Pulmonary artery endothelial cell (primary cell): ENCODE measurements around the gene CNKSR1. TPM values are rescaled to one million over a fixed set of nuclear protein-coding genes. Genes with fewer than 3 reads are reported as not detected.

ENCODE experiments used
- DNase-seq: peaks from one replicate; pipeline ENCODE4 v3.0.0-alpha.2; 2011; ENCODE audit warnings: low read depth, low spot score
- total RNA-seq: library from RNA; depleted of rRNA; stranded (reverse); fragments of >200 nt; gene quantifications from 2 replicates; pipeline ENCODE4 v1.2.3, GENCODE V29; 2014

The CNKSR1 gene, protein sequence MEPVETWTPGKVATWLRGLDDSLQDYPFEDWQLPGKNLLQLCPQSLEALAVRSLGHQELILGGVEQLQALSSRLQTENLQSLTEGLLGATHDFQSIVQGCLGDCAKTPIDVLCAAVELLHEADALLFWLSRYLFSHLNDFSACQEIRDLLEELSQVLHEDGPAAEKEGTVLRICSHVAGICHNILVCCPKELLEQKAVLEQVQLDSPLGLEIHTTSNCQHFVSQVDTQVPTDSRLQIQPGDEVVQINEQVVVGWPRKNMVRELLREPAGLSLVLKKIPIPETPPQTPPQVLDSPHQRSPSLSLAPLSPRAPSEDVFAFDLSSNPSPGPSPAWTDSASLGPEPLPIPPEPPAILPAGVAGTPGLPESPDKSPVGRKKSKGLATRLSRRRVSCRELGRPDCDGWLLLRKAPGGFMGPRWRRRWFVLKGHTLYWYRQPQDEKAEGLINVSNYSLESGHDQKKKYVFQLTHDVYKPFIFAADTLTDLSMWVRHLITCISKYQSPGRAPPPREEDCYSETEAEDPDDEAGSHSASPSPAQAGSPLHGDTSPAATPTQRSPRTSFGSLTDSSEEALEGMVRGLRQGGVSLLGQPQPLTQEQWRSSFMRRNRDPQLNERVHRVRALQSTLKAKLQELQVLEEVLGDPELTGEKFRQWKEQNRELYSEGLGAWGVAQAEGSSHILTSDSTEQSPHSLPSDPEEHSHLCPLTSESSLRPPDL
- not detected in 2 replicates for total RNA-seq

DNA sequence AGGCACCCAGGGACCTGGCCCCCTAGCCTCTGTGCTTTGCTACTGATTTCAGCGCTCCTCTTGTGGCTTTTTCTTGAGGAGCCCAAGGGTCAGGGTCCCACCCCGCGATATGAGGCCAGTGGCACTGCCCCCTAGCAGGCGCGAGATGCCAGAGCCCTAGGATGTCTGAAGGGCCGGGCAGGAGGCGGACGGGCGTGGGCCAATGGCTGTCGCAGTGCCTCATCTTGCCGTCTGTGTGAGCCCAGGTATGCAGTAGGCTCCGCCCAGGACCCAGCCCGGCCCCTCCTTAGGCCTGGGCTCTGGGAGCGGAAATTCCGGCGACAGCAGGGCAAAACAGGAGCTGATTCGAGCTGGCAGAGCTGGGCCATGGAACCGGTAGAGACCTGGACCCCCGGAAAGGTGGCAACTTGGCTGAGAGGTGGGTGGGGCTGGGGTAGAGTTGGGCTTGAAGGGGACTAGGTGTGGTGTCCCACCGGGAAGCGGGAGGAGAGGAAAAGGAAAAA is at the start of gene CNKSR1:
CNKSR1 (plus strand) TSS at position 310 of the 503 bp plus-strand sequence; CDS start at position 367, 57 bp downstream.
- no peak for DNase-seq

DNA sequence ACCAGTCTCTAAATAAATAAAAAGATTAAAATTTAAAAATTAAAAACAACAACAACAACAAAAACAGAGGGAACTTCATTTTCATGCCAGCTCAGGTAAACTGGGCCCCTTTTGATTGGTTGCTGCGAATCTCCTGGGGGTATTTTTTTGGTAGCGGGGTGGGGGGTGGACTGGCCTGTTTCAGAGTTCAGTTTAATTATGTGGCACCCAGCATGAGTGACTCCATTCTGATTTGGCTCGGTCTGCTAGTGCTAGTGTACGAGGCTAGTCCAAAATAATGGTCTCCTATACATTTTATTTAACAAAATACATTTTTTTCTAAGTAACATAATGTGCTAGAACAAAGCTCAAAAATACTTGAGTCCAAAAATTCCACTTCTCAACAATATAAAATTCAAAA is 47.5 kb upstream of the CNKSR1 start:
- no peak for DNase-seq

DNA sequence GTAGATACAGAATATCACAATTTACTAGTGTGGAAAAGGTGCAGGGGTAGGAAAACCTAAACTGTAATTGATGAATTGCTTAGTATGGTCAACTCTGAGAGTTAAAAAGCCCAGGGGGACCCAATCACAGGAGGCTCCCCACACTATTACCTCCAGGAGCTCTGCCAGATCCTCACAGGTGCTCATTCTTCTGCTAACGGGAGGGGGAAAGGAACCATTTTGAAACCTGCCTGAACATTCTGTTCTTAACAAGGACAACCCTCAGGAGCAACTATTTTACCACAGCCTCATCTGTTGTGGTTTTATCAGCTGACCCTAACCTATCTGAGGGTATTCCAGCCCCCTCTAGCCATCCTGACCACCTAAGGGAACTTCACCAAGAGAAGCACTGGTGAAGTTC is 46.6 kb upstream of the CNKSR1 start:
- no peak for DNase-seq

DNA sequence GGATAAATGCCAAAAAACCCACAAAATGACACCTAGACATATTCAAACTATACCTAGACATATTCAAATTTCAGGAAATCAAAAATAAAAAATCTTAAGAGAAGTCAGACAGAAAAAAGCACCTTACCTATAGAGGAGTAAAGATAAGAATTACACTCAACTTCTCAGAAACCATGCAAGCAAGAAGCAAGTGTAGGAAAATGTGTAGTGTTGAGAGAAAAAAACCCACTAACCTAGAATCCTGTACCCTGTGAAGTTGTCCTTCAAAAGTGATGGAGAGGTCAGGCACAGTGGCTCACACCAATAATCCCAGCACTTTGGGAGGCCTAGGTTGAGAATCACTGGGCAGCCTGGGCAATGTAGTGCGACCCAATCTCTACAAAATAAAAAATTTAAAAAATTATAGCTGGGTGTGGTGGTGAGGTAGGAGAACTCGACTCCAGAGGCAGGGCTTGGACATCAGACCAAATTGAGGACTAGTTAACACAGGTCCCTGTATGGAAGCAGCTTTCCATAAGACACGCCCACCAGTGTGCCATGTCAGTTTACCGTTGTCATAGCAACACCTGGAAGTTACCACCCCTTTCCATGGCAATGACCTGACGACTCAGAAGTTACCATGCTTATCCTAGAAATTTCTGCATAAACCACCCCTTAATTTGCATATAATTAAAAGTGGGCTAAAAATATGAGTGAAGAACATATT is 45.0 kb upstream of the CNKSR1 start:
- DNase-seq = no peak

DNA sequence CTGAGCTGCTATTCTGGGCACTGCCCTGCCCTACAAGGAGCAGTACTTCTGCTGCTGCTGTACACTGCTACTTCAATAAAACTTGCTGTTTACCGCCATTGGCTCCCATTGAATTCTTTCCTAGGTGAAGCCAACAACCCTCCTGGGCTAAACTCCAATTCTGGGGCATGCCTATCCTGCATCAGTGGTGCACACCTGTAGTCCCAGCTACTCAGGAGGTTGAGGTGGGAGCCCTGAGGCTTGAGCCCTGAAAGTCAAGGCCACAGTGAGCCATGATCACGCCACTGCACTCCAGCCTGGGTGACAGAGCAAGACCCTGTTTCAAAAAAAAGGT is 44.5 kb upstream of the CNKSR1 start:
- no peak for DNase-seq

DNA sequence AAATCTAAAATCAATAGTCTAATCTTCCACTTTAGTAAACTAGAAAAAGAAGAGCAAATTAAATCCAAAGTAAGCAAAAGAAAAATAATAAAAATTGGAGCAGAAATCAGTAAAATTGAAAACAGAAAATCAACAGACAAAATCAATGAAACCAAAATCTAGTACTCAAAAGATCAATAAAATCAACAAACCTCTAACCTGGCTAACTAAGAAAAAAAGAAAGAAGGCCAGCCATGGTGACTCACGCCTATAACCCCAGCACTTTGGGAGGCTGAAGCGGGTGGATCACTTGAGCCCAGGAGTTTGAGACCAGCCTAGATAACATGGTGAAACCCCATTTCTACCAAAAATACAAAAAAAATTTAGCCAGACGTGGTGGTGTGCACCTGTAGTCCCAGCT is 42.8 kb upstream of the CNKSR1 start:
- no peak for DNase-seq

DNA sequence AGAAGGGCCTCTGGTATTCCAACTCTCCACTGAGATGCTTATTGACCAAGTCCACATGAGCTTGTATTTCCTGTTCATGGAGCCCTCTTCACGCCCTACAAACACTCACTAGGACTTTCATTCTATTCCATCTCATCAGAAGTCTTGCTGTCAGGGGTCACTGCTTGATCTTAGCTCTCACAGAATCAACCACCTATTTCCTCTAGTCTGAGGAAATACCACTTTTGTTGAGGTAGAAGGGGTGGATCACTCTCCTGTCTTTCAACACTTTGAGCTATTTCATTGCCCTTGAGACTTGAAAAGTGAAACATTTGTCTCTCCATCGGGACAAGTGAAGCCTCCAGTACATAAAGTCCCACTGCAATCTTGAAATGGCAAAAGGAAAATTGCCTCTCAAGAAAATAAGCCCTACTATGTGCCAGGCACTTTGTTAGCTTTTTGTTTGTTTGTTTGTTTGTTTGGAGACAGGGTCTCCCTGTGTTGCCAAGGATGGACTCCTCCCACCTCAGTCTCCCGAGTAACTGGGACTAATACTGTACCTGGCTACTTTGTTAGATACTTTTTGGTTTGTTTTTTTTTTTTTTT is 38.2 kb upstream of the CNKSR1 start:
- no peak for DNase-seq

DNA sequence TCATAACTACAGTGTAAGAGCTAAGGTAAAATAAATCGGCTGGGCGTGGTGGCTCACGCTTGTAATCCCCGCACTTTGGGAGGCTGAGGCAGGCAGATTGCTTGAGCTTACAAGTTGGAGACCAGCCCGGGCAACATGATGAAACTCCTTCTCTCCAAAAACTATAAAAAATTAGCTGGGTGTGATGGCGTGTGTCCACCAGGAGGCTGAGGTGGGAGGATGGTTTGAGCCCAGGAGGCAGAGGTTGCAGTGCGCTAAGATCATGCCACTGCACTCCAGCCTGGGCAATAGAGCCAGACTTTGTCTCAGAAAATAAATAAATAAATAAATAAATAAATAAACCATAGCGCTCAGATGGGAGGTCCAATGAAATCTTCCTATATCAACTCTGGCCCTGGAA is 35.1 kb upstream of the CNKSR1 start:
- DNase-seq = no peak

DNA sequence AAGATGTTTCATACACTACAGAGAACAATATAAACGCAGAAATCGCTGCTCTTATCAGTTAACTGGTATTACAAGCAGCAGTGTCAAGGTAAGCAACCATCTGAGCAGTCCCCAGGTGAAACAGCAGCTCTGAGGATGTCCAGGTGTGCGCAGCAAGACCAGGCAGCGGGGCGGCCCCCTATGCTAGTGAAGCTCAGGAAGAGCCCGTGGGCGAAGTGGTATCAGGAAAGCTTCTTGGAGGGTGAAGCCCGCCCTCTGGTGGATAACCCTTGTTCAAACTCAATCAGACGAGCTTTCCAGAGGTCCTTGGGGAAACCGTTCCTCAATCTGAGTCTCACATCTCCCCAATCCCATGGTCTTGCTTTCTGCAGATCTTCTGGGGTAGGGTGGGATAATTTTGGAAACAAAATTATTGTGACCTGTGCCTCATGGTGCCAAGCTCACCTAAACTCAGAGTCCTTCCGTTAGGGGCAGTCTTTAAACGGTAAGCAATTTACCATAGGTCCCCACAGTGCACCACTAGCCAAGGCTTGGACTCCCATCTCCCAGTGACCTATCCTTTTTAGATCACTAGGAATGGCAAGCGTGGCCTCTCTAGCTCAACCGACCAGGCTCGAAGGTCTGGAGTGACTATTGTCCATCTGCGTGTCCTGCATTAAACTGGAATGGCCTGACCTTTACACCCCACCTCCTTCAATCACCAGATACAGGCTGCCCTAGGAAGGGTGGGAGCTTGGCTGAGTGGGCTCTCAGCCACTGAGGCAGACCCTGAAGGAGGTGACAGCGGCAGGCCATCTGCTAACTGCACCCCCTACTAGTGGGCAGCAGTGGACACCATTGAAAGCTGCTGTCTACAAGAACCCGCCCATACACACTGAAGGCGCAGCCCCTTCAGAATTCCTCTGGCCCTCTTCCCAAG is 32.0 kb upstream of the CNKSR1 start:
- peak; percentile 45 for DNase-seq

DNA sequence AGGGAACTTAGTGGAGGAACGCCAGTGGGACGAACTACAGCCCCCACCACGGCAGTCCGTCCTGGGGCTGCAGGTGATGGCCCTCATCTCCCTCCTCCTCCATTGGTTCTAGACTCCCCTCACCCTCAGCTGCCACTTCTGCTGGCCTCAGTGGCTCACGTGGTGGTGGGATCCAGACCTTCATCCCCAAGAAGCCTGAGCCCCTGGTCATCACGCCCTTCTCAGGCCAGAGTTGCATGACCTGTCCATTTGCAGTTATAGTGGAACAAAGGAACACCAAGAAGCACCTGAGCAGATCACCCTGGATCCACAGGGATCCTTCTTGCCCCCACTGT is 31.4 kb upstream of the CNKSR1 start:
- DNase-seq = no peak

DNA sequence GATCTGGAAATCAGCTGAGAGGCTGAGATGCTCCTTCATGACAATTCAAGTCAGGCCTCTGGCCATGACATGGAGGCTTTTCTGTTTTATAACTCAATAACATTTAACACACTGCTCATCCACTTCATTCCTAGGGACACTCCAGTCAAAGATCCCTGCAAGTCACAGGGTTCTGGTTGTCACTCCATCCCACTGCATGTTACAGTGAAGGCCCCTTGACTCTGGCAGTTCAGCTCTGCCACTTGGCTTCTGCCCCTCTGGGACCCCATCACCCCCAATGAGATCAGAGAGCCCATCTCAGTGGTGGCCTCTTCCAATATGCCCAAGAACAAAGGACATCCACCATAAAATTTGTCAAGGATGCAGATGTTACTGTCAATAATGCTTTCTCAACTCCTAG is 28.4 kb upstream of the CNKSR1 start:
- DNase-seq = no peak

DNA sequence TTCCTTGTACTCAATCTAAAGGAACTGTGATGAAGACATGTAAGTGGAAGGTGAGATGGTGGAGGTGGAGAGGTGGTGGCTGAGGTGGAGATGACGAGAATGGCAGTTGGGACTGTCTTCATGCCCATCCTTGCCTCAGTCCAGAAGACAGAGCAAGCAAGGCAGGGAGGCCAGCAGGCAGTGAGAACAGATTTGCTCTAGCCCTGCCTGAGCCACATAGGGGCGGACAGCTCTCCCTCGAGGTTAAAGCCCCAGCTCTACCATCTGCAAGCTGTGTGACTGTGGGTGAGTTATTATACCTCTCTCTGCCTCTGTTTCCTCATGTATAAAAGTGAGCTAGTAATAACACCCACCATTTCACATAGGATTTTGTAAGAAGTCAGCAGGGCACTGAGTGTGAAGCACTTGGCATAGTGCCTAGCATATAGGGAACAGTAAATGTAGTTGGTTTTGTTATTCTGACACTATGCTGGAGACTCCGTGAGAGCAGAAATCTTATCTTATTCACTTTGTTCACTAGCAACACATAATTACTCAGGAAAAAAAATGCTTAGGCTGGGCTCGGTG is 23.2 kb upstream of the CNKSR1 start:
- no peak for DNase-seq

DNA sequence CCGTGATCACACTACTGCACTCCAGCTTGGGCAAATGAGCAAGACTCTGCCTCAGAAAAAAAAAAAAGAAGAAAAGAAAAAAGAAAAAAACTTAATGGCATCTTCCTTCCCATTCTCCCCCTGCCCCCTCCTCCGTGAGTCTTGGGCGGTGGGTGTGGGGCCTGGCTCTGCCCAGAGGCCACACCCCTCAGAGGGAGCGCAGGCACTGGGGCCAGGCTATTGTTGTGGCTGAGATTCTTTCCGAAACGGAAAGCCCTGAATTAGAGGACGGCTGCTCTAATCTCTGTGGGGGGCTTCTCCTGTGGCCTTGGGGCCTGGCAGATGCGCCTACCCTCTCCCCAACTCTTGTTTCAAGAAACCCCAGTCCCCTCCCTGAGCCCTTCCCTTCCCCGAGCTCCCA is 22.5 kb upstream of the CNKSR1 start:
- DNase-seq = no peak

DNA sequence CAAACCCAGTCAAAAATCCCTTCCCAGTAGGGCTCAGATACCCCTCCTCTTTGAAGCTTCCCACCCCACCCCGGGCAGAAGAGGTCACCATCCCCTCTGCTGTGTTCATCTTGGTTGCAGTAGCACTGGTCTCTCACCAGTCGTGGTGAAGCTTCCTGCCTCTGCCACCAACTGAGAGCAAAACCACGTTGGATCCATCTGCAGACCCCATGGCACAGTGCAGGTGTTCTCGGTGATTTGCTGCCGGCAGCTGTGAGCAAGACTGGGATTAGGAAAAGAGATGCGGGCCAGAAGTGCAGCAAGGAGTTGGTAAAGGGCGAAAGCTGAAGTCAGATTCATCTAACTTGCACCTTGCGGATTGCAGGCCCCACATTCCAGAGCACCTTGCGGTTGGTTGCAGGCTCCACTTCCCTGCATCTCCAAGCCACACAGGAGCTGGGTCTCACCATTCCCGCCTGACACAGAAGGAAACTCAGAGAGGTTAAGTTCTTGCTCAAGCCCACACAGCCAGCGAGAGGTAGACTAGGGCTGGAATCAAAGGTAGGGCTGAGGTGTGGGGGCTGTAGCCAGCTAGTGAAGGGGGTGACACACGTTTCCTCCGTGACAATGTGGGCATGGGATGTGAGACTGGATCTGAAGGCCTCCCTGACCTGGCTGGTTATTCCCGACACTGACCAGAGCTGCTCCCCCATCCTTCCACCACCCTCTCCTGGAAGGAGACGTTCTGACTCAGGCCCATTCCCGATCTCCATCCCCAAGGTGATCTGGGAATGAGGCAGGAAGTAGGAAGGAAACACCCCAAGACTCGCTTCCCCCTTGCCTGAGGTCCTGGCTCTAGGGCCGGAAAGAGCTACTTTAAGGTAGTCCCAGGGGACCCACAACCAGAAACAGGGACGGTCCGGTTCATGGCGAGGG is 21.7 kb upstream of the CNKSR1 start:
- DNase-seq = no peak

DNA sequence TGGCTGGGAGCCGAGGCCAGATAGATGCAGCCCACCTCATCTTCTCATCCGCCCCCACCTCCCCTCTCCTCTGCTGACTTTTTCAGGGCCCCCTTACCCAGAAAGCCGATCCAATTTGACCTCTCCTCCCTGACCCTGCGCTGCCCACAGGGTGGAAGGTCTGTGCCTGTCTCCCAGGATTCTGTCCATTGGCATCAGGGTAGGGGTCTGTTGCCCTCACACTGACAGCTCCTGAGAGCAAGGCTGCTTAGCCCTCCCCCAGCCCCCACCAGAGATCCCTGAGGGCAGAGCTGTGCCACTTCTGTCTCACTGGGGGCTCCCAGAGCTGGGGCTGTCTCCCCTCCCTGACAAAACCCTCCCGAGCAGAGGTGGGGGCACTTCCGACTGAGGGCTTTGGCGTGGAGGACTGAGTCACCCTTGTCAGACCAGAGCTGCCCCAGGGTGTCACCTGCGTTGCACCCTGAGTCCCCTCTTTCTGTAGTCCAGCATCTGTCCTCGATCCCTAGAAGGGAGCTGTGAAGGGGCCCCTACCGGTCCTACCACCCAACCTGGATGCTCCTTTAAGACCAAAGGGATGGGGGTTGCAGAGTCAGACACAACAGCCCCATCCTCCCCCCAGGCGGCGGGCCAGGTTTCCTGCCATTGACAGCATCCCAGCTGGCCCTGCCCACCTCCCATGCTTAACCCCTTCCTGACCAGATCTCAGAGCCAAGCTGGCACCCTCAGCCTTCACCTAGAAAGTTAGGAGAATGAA is 20.8 kb upstream of the CNKSR1 start:
- DNase-seq = no peak

DNA sequence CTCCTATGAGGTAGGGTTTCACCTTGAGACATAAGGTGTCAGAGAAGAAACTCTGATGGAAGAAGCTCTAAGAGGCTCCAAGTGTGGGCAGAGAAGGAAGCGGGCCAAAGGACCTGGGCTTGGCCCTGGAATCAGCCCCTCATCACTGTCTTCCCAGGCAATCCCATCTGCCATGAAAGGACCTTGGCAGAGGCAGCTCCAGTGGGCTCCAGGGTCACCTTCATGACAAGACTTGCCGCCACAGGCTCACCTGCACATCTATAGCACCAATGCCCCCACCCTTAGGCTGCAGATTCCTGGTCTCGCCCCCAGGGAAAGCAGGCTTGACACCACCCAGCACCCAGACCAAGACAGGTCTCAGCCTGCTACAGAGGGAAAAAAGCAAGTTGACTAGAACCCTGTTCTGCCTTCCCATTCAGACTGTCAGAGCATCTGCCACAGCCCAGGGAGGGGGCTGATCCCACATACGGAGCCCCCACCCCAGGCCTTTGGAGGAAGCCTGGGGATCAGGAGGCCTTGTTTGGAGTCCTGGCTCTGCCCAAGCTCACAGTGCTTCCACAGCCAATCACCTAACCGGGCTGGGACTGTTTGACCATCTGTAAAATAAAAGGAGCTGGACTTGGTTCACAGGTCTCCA is 18.9 kb upstream of the CNKSR1 start:
- DNase-seq = no peak

DNA sequence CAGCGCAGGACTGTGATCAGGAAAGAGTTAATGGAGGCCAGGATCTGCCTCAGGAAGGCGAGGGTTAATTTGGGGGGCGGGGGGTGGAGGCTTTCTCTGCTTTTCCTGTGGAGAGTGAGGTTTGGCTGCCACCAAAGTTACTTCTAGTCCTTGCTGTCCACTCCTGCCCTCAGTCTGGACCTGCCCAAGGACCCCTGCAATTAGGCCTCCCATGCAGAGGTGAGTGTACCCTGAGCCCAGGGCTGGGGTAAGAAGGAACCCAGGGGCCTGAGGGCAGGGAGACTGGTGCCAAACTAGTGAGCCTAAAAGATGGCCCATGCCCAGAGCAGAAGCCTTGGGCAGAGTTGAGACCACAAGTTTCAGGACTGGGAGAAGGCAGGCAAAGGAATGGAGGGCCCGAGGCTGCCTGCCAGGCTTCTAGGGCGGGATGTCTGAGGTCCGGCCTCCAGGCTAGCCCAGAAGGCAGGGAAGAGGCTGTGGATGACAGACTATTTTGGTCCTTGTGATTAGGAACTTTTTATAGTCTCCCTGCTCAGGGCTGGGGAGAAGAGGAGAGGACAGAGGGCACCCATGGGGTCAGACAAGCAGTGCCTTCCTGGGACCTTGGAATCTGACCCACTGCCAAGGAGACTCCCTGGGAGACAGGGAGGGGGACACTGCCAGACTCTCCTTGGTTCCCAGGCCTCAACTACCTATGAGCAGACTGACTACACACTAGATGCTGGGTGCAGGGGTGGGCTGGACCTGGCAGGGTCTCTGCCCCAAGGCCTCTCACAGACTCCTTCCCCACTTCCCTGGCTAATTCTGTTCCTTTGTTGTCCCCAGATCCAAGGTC is 18.2 kb upstream of the CNKSR1 start, which contains the start of gene FAM110D:
FAM110D (plus strand) TSS at position 172 of the 835 bp plus-strand sequence. CDS start 2,213 bp downstream, outside the sequence.
- DNase-seq = no peak
